DMS 273 treated with DMSO at 0.1 percent for 48 hours (cell line): ENCODE data around the gene LYST.
"Not testable (repeated sequence)": the region's sequence is repeated elsewhere in the genome, so short reads cannot be mapped to it uniquely, and the experiment has no call there.

Experiments
- DNase-seq: peaks from one replicate; lab custom pipeline; 2025; lab: John Stamatoyannopoulos, UW

The LYST gene

GRCh38 chr1:235860829-235861228, 5.9 kb downstream of the LYST start:
- DNase-seq = no peak

DNA sequence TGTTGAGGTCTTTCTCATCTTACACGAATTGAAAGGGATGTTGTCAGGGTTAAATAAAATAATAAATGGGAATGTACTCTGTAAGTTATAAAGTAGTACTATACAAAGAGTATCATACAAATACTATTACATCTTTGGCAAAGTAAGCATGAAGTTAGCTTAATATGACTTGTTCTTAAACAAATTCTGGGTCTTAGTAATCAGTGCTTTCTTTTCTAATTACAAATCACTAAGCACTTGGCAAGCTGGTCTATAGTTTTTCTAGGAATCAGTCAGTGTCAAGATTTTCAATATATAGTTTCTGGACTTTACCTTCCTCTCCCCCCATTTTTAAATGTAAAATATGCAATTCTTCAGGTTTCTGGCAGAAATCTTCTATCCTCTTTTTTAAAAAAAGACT, 6.9 kb downstream of the LYST start:
- no peak for DNase-seq

- DNase-seq = no peak
Observed at GRCh38 chr1:235858766-235859165, 7.9 kb downstream of the LYST start.

GRCh38 chr1:235857756-235858155, 8.9 kb downstream of the LYST start:
- no peak for DNase-seq

- DNase-seq = no peak
Observed at GRCh38 chr1:235855811-235856429, 10.8 kb downstream of the LYST start.

DNA sequence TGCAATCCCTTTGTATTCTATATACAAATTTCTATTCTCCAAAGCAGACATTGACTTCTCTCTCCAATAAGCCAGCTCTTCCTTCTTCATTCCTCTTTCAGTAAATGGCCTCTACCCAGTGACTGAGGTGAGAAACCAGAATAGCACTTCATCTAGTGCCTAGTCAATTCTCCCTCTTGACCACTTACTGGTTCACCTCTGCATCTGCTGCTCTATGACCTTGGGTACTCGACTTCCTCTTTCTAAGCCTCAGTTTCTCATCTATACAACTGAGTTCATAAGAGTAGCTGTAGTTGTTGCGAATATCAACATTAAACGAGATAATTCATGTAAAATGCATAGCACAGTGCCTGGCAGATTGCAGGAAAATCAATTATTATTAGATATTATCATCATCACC, 12.4 kb downstream of the LYST start:
- no peak for DNase-seq

- DNase-seq = no peak
Observed at GRCh38 chr1:235853653-235854052, 13.1 kb downstream of the LYST start.

DNA sequence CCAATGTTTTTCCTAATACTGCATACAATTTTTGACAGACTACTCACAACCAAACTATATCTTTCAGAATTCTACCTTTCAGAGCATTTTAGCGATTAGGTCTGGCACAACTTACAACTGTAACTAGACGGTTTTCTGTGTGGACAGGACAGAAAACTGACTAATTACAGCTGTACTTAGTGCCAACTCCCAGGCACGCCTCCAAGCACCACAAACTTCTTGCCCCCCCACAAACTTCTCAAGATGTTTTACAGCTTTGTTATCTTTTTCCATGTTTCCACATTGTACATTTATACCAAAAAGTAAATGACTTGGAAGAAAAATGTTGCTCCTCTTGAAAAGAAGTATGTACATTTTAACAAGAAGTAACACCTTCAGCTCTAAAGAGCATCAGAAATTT, 13.8 kb downstream of the LYST start:
- no peak for DNase-seq

DNA sequence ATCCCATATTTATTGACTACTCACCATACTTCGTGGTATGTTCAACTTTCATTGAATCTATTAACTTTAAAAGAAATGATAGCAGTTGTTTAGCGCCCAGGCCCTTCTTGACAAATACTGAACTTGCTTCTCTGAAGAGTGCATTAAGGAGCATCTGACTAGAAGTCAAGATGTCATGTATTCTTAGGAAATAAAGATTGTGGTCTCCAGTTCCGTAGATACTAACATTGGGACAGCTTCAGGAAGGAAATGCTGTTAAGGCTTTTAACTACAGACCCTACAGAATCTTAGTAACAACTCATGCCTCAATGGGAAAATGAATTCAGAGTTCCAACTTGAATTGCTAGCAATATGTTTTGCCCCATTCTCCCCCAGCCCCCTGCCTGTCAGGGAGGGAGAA, 14.8 kb downstream of the LYST start:
- no peak for DNase-seq

DNA sequence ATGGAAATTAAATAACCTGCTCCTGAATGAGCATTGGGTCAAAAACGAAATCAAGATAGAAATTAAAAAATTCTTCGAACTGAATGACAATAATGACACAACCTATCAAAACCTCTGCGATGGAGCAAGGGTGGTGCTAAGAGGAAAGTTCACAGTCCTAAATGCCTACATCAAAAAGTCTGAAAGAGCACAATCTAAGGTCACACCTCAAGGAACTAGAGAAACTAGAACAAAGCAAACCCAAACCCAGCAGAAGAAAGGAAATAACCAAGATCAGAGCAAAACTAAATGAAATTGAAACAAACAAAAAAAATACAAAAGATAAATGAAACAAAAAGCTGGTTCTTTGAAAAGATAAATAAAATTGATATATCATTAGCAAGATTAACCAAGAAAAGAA, 18.5 kb downstream of the LYST start:
- not testable (repeated sequence) for DNase-seq

DNA sequence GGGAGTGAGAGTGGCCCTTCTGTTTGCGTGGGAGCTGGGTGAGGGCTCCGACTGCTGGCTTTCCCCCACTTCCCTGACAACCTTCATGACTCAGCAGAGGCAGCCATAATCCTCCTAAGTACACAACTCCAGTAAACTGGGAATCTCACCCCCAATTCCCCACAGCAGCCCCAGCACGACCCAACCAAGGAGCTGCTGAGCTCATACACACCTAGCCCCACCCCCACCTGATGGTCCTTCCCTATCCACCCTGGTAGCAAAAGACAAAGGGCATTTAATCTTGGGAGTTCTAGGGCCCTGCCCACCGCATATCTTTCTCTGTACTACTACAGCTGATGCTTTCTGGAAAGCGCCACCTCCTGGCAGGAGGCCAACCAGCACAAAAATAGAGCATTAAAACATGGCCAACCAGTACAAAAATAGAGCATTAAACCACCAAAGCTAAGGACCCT, 21.0 kb downstream of the LYST start:
- not testable (repeated sequence) for DNase-seq

GRCh38 chr1:235844776-235845175, 21.9 kb downstream of the LYST start:
- DNase-seq = no peak

DNA sequence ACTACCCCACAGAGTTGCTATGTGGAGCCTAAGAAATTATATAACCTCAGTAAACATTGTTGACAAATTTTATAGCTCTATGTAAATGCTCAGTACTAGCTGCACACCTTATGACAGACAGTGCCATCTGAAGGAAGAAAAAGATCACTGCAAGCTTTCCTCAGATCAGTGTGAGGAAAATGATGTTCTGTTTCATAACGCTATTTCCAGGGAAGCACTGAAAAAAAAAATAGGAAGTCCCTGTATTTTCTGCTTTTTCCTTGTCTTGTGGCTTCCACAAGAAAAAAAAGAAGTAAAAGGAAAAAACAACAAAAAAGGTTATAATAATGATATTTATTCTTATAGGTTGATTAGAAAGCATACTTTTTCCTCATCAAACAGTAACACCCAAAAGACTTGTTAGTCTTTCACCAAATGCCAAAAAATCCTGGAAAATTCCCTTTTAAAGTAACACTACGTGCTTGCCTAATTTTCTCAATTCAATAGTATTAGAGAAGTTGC, 23.2 kb downstream of the LYST start:
- peak; percentile 21 for DNase-seq

DNA sequence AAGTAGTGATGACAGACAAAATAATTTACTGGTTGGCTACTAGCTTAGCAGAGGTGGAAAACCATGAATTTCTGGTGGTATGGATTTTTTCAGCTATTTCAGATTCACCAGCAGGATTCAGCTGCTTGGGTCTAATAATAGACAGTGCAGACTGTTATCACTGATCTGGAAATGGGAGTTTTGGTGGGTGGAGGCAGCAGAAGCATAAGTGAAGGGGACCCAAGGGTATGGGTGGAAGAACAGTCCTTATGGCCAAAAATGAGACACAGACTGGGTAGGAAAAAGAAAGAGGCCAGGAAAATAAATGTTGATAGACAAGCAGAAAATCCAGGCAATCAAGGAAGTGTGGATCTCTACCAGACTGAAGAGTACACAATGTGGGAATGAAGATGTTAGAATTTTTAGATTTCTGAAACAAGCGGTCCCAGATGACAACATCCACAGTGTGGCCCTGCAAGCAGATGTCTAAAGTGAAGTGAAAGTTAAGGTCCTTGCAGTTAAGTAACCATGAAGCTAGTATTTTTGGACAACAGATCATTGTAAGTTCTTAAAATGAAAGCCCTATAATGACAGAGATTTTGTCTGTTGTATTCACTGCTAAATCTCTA, 24.7 kb downstream of the LYST start:
- DNase-seq = no peak

DNA sequence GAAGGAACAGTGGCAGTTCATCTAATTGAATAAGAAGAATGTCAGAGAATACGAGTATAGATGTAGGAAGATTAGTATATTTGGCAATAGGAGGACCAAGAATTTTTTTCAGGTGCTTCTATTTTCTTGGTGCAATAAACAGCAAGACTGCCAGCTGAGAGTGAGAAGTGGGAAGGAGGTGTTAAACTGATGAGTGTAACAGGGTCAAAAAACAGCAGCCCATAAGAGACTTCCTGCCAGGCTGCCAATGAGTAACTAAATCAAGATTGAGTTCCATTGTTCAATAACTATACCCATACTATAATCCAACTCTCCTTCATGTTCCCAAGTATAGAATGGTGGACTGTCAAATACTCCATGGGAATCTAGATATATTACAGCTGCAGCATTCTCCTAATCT, 28.7 kb downstream of the LYST start:
- no peak for DNase-seq

DNA sequence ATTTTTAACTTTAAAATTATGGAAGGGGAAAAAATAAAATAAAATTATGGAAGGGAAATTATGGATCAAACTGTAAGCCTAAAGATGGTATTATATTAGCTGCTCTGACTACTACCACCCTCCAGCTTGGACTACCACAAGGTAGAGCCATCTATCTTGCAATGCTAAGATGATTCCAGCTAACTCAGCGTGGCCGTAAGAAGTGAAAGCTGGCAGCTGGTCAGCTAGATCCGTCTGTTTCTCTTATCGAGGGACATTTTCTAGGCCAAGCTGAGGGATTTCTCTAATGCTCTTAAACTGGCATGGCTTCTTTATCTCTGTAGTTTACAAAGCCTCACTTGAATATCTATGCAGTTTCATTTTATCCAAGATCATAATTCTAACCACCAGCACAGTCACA, 31.5 kb downstream of the LYST start:
- no peak for DNase-seq

GRCh38 chr1:235834620-235835019, 32.1 kb downstream of the LYST start:
- DNase-seq = no peak

GRCh38 chr1:235832011-235832410, 34.7 kb downstream of the LYST start:
- no peak for DNase-seq

DNA sequence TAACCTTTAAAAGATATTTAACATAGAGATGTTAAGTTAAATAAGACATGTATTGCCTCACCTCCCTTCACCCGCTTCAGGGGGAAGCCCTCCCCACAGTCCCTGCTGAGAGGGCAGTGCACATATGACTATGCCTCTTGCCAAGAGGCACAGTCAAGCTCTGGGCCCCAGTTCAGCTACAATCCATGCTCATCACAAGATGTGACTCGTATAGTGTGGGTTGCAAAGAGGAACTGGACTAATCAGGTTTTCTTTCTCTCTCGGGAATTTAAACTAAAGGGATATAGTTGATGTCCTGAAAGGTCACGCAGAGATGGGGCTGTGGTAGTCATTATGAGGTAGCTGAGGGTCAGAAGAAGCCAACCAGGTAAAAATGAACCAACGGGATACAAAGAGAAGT, 35.6 kb downstream of the LYST start:
- no peak for DNase-seq

- no peak for DNase-seq
Observed at GRCh38 chr1:235826102-235826854, 40.4 kb downstream of the LYST start.

- DNase-seq = no peak
Observed at GRCh38 chr1:235825229-235825628, 41.5 kb downstream of the LYST start.

GRCh38 chr1:235823684-235824083, 43.0 kb downstream of the LYST start:
- DNase-seq = no peak

GRCh38 chr1:235822685-235823084, 44.0 kb downstream of the LYST start:
- DNase-seq = no peak
